ENCODE measurements around the gene ADGRL3.
"Not testable (repeated sequence)": the region's sequence is repeated elsewhere in the genome, so short reads cannot be mapped to it uniquely, and the experiment has no call there.

ADGRL3 gene

DNA sequence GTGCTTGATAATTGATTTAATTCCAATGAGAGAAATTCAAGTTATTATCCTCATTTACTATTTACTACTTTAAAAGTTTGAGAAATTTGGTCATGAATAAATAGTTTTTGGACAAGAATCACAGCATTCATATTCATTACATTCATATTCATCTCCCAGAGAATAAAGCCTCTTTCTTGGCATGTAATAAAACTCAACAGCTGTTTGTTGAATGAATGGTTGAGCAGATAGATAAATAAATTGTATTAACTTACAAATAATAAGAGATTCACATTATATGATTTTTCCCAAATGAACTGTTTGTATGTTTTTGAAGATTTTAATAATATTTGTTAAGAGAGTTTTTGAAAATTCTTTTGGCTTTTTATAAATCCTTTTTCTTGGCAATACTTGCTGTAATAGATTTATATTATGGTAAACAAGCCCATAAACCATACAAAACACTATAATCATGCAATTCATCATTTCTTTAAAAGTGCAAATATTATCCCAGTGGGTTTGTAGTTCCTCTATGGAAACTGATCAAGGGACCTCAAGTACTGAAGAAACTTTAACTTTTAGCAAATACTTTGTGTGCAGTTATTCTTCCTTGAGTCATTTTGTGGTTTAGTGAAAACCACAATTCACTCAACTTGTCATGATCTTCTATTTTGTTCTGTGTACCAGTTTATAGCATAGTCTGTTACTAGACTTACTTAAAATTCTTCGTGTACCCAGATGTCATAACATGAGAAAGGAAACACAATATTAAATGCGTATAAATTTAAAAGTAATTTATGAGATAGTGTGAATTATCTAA lies 371.8 kb downstream of the ADGRL3 start:
- no peak for DNase-seq

DNA sequence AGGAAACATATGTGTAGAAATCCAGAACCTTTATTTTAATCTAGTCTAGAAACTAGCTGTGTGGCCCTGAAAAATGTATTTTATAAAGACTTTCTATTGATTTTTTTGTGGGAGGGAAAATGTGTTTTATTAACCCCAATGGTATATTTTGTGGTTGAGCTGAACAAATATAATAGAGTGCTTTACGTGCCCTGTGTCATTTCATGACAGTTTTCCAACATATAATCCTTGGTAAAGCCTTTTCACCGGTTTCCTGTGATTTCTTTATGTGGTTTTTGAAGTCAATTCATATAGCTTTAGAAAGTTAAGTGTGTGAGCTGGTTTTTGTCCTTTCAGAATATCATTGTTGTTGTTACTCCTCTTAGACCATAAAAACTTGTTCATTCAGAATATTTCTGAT lies 375.7 kb downstream of the ADGRL3 start:
- DNase-seq = no peak

DNA sequence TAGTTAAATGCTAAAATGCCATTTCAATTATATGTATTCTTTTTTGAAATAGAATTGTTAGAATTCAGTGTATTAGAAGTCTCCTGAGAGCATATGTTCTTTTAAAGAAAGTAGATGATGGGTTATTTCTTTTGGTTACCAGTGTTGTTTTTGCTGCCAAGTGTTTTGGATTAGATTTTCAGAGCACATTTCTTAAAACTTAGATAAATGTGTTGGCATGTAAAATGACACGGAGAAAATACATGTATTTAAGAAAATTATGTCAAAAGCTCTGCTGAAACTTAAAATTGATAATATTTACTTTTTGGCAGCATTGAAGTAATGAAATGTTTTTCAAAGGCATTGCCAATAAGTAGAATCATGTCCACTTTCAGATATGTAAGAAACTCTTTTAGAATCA lies 379.7 kb downstream of the ADGRL3 start:
- no peak for DNase-seq

DNA sequence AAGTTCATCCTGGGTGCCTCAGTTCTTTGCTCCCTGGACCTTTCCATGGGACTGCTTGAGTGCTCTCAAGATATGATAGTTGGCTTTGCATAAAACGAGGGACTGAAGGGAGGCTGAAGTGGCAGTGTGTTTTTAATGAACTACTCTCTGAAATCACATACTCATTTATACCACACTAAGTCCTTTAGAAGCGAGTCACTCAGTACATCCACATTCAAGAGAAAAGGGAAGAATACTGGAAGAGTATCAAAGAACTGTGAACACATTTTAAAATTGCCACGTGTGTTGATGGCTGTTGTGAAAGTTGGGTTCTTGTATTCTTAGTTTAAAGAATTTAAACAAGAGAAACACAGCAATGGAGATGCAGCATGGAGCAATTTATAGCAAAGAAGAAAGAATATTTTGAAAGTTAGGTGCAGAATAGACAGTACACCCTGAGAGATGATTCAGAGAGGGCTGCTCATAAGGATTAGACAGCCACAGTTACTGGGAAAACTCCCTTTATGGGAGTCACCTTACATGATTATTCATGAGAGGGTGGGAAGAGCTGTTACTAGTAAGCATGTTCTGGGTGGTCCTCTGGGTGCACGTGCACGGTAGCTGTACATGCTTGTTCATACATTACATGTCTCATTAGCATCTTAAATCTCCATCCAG lies 380.7 kb downstream of the ADGRL3 start:
- no peak for DNase-seq

DNA sequence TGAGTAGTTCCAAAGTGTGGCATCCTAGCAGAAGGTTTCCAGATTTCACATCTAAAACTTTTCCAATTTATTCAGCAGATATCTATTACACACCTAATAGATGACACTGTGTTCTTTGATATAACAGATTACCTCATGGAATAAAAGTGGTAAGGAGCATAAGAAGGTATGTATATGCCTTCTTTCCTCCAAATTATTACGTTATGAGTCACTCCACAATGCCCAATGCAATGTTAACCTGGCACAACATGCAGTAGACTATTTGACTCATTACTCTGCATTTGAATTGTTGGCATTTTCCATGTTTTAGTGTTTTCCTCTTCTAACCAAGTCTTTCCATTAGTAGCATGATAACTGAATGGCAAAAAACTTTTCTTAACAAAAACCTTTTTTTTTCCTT lies 383.6 kb downstream of the ADGRL3 start:
- no peak for DNase-seq

DNA sequence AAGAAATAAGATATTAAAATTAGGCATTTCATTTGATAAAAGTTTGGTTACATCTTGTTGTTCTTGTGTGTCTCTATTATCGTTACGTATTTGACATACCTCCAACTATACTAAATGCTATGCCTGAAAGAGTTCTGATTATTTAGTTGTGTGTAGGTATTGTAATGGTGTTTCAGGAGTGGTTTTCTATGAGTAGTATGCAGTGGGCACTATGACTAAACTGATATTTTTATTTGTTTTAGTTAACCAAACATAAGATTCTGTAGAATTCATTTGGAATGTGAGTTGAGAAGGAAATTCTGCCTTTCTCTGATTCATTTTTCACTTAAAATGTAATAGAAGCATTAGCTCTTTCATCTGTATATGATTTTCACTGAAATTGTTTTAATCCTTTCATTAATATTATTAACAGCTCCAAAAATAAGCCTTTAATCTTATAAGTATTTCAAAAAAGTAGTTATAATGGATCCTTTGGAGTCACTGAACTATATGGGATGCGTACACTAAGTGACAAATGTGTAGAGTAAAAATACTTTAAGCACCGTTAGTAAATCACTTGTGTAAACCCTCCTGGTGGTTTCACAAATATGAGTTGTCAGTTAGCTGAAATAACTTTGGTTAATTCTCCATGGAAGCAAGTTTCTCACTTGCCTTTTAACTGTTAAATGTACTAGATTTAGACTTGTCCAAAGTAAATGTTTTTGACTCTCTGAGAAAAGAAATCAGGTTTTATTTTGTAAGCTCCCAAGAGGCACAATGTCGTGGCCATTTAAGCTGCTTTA lies 388.7 kb downstream of the ADGRL3 start:
- DNase-seq = no peak

DNA sequence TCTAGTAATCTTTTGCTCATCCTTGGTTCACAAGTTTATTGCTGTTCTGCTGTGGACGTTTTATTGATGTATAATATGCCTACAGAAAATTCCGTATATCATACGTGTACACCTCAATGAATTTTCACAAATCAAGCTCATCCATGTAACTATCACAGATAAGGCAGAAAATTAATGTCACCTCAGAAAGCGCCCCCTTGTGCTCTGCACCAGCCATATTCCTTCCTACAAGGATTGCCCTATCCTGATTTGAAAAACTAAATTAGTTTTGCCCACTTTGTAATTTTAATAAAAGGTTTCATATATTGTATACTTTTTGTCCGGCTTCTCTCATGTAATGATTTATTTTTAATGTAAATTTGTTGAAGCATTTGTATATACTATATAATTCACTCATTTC lies 390.8 kb downstream of the ADGRL3 start:
- DNase-seq = no peak

DNA sequence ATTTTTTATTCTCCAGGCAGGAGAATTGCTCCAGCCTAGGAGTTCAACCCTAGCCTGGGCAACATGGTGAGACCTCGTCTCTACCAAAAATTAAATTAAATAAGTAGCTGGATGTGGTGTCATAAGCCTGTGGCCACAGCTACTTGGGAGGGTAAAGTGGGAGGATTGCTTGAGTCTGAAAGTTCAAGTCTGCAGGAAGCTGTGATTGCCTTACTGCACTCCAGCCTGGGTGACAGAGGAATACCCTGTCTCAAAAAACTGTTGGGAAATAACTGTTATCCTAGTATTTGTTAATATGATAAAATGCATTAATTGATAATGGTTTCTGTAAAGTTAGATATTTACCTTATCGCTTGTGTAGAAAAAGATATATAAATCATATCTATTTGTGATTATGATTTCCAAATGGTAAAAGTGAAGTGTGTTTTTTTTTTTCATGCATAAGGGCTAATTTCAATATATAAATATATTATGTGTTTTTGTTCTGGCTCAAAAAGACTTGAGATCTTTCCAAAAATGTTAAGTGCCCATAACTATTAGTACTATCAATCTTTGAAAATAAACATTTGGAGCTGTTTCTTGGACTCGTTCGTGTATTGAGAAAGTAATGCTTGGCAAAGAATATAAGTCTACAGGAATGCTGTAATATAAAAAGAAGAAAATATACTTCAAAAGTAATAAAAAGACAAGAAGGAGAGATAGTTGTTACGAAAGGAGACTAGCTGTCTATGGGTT lies 396.6 kb downstream of the ADGRL3 start:
- no peak for DNase-seq

DNA sequence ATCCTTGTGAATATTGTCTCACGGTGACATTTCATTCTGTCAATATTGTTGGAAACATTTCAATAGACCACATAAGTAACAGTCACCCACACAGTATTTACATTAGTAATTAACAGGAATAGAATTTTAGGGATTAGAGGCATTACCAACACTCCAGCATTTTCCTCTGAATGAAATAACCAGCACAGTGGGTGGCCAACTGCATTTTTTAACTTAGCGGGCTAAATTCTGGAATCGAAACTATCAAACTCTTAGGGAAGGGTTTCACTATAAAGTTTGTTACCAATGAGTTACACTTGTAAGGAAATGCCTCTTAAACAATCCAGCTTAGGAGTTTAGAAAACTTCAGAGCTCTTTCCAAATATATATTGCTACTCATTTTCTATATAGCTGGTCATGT lies 403.0 kb downstream of the ADGRL3 start:
- no peak for DNase-seq

DNA sequence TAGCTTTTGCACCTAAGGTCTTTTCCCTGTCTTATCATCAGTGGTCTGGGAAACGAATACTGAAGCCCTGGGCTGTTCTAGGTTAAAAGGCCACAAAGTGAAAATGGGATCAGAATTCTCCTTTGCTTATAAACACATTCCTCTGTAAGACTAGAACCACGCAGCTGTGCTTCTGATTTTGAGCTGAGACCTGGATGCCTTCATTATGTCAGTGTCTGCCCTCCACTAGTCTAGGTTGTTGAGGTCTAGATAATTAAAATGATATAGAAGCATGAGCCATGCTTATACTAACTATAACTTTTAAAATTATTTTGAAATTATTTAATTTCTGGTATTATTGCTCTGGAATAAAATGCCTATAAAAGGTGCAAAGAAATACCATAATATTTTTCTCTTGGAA lies 403.9 kb downstream of the ADGRL3 start:
- no peak for DNase-seq

DNA sequence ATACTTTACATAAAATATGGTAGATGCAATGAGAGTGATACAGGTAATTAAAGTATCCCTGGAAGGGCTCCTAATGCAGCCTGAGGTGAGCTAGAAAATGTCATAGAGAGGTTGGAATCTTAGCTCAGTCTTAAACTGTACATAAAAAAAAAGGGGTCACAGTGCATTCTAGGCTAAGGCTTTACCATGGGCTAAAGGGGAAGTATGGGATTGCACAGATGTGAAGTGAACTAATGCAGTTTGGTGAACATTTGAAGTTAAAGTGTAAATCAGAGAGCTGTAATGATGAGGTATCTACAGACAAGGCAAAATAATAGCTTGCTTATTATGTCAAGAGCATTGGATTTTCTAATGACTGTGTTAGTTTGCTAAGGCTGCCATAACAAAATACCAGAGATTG lies 405.9 kb downstream of the ADGRL3 start:
- no peak for DNase-seq

DNA sequence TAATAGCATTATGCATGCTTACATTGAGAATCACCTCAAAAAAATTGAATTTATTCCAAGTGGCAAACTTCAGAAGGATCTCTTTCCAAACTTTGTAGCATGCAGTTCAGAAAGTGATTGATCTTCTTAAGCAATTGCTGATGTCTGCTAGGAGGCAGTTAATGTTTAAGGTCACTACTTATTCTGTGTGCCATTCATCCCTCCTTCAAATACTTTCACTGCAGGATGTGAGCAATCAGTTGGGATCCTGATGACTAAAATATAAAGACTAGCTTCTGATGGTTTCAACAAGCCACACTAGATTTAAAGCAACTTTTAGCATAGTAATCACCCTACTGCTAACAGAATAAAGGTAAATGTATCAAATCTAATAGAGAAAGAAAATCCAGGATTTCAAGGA lies 414.1 kb downstream of the ADGRL3 start:
- DNase-seq = no peak

DNA sequence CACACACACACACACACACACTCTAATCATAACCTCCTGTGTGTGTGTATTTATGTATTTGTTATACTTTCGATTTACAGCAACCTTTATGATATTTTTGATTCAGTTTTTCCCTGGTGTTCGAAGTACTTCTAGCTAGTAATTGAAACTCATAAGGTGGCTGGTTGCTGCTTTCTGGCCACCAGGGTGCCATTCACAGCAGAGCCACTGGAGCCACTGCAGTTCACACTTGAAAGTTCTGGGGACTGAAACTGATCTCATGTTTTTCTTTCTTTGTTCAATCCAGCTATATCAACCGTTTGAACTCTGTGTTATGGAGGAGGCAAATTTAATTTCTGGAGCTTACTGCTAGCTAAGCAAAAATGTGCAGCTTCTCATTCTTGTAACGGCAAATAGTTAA lies 419.4 kb downstream of the ADGRL3 start:
- no peak for DNase-seq

DNA sequence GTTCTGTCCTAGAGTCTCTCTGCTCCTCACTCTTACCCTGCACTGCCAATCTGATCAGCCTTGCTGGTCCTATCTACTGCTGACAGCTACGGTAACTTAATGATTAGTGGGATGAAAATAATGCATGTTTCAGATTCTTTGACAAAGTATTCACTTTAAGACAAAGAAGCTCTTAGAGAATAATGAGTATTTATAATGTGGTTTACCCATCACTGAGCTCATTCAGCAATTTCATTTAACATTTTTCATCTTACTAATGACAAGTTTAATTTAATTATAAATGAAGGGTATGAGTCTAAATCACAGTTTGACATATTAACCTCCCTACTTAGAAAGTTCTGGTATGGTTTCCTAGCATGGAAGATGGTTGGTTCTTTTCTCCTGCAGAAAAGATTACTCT lies 428.2 kb downstream of the ADGRL3 start:
- DNase-seq = no peak

DNA sequence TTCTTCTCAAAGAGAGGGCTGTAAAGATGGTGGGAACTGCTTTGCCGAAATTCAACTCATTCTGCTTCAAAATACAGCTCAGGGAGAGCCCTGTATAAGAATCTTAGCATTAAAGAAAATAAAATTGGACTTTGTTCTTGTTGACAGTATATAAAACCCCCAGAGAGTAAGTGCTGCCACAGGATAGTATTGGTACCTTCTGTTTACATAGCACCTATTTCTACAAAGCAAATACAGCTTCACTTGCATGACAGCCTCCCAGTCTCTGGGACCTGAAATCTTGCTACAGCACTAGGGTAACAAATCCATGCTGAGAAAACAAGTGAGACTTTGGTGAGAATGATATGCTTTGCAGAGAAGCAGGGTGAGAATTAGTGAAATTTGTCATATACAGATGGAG lies 428.6 kb downstream of the ADGRL3 start:
- DNase-seq = no peak

DNA sequence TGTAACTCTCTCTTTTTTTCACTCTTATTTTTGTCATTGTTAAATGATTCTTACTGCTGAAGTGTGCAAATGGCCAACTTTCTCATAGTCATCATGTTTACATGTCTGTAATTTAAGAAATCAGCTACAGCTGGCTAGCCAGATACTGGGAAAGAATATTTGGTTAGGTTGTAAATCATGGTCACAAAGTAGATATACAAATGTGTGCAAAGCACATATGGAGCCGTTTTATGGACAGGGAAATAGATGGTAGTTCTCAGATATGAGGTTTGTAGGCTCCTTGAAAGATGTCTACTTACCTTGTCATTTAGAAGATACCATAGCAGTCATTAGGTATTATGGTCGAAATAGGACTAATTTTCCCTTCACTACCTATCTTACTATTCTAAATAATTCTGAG lies 430.4 kb downstream of the ADGRL3 start:
- DNase-seq = no peak

DNA sequence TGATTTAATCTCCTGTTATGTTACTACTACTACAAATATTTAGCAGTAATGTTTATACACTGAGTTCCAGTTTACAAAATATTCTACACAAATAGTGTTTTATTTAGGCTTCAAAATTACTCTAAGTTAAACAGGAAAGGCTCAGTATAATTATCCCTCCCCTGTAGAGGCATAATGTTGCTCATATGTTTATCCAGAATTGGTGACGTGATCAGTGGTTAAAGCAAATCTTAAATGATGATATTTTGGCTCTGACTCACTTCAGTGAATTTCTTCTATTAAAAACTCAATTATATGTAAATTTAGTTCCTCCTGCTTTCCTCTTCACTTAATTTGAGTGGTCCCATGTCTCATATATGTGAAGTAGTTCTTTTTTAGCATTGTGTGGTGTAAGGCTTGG lies 438.5 kb downstream of the ADGRL3 start:
- DNase-seq = no peak

DNA sequence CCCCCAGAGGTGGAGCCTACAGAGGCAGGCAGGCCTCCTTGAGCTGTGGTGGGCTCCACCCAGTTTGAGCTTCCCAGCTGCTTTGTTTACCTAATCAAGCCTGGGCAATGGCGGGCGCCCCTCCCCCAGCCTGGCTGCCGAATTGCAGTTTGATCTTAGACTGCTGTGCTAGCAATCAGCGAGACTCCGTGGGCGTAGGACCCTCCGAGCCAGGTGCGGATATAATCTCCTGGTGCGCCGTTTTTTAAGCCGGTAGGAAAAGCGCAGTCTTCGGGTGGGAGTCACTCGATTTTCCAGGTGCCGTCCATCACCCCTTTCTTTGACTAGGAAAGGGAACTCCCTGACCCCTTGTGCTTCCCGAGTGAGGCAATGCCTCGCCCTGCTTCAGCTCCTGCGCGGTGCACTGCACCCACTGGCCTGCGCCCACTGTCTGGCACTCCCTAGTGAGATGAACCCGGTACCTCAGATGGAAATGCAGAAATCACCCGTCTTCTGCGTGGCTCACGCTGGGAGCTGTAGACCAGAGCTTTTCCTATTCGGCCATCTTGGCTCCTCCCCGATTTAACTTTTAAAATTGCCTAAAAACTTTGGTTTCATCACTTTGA lies 446.7 kb downstream of the ADGRL3 start:
- DNase-seq = not testable (repeated sequence)

DNA sequence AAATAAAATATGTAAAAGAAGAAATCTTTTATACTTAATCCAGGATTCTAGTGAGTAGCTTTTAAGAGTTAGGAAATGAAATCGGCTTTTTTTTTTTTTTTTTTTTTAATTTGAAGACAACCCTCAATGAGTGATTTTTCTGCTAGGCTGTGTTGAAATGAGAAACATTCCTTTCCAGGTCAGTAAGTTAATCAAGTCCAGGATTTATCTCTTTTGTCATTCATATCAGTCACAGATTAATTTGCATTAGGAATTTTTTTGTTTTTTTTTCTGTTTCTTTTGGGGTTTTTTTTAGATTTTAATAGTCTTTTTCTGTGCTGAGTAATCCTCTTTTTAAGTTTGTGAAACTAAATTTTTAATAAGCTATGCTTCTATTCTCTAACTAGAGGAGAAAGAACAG lies 448.1 kb downstream of the ADGRL3 start:
- DNase-seq = no peak

DNA sequence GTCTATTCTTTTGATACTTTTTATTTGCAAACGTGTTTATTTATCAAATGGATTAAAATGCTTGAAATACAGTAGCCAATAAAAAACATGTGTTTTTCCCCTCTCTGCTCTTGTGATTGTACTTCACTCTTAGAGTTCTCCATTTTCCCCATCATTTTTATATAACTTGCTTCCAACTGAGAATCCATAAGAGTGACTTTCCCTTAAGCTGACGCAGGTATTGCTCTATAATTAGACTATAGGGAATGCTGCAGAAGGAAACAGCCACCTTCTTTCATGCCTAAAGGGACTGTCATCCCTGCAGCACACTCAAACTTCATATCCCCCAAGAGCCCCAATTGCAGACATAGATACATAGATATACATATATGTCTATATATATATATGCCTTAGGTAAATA lies 456.9 kb downstream of the ADGRL3 start:
- DNase-seq = no peak

DNA sequence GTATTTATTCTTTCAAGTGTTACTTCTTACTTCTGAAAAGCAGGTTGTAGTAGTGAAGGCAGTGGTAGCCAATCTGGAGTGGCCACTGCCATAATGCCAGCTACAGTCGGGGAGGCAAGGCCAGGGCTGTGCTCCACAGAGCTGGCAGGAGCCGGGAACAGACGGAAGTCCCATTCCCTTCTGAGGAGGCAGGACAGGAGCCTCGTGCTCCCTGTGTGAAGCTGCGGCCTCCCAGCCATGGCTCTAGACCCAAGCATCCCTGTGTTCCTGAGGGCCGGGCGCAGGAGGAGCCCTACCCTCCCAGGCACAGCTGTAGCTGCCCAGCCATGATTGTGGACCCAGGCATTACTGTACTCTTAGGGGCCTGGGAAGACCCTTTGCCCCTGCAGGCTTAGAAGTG lies 461.8 kb downstream of the ADGRL3 start:
- no peak for DNase-seq

DNA sequence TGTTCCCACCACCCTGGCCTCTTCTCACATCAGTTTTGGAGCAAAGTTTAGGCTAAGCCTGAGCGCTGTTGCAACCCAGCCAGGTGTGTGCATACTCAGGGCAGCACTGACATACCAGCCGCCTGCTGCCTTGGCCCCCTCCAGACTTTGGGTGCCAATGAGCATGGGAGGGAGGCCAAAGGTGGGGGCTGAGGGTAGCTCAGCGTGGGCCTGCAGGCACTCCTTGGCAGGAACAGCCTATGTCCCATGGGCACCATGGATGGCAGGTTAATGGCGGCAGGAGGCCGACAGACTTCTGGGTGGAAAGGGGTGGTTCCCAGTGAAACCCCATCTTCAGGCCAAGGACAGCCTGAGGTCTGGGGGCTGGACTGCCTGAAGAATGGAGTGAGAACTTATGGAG lies 462.2 kb downstream of the ADGRL3 start:
- DNase-seq = no peak

DNA sequence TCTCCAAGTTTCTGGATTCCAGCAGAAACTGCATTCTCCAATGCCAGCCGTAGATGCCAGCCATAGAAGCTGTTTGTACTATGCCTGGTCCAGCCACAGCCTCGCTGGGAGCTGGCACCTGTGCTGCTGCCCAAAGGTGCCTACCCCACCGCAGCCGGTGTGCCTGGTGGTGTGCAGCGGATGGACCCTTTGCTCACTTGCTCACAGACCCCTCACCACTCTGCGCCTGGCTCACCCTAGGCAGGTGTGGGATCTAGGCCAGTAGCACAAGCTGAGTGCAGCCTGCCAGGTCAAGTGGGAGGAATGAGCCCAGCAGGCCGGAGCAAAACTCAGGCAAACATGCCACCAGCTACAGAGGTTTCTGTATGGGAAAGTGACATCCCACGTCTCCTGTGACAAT lies 463.2 kb downstream of the ADGRL3 start:
- no peak for DNase-seq
